Measurements from ENCODE around the gene C1QTNF8.

C1QTNF8 gene

GRCh38 chr16:1135459-1135825 lies 39.4 kb upstream of the C1QTNF8 start:
- no peak overlapping the region for H3K27ac ChIP-seq (ENCODE audit: low read depth, low read length)
- WGBS = 100% methylated on average over 2 of the region's 3 CpGs

GRCh38 chr16:1134776-1135458 lies 38.9 kb upstream of the C1QTNF8 start:
- Histone ChIP-seq H3K27me3 (ENCODE audit: insufficient read depth, low read length) (no peaks in the 10 kb centered on the region), H3K4me1 (ENCODE audit: insufficient read depth, low read length) (no peaks in the 10 kb centered on the region), H3K27ac (ENCODE audit: low read depth, low read length) (no peak overlapping the region), H3K9ac (ENCODE audit: low read depth, low read length) (no peak overlapping the region), H3K36me3 (ENCODE audit: insufficient read depth, low read length) (no peaks in the 10 kb centered on the region), H3K9me3 (ENCODE audit: insufficient read depth, low read depth, low read length) (no peaks in the 10 kb centered on the region), H3K4me3 (ENCODE audit: low read length) (no peak overlapping the region)
- 93% methylated on average over 28 of the region's 30 CpGs for WGBS

More at GRCh38 chr16:1135459-1135825, 39.4 kb upstream of the C1QTNF8 start:
- Histone ChIP-seq H3K4me3 (ENCODE audit: low read length) (no peak overlapping the region), H3K36me3 (ENCODE audit: insufficient read depth, low read length) (no peaks in the 10 kb centered on the region), H3K27me3 (ENCODE audit: insufficient read depth, low read length) (no peaks in the 10 kb centered on the region), H3K9me3 (ENCODE audit: insufficient read depth, low read depth, low read length) (no peaks in the 10 kb centered on the region), H3K9ac (ENCODE audit: low read depth, low read length) (no peak overlapping the region), H3K4me1 (ENCODE audit: insufficient read depth, low read length) (no peaks in the 10 kb centered on the region)

GRCh38 chr16:1133810-1134520 lies 37.9 kb upstream of the C1QTNF8 start:
- Histone ChIP-seq H3K9ac (ENCODE audit: low read depth, low read length) (no peak overlapping the region), H3K4me1 (ENCODE audit: insufficient read depth, low read length) (no peaks in the 10 kb centered on the region), H3K9me3 (ENCODE audit: insufficient read depth, low read depth, low read length) (no peaks in the 10 kb centered on the region), H3K4me3 (ENCODE audit: low read length) (no peak overlapping the region), H3K27ac (ENCODE audit: low read depth, low read length) (no peak overlapping the region), H3K27me3 (ENCODE audit: insufficient read depth, low read length) (no peaks in the 10 kb centered on the region), H3K36me3 (ENCODE audit: insufficient read depth, low read length) (no peaks in the 10 kb centered on the region)
- WGBS = 88% methylated on average over 27 of the region's 30 CpGs

- H3K4me3 ChIP-seq (ENCODE audit: low read length) = no peak overlapping the region
- H3K36me3 ChIP-seq (ENCODE audit: insufficient read depth, low read length) = no peaks in the 10 kb centered on the region
- H3K27me3 ChIP-seq (ENCODE audit: insufficient read depth, low read length) = no peaks in the 10 kb centered on the region
- no peak overlapping the region for H3K27ac ChIP-seq (ENCODE audit: low read depth, low read length)
- no peaks in the 10 kb centered on the region for H3K4me1 ChIP-seq (ENCODE audit: insufficient read depth, low read length)
- H3K9me3 ChIP-seq (ENCODE audit: insufficient read depth, low read depth, low read length) = no peaks in the 10 kb centered on the region
- WGBS = 93% methylated on average over 18 of the region's 18 CpGs
- no peak overlapping the region for H3K9ac ChIP-seq (ENCODE audit: low read depth, low read length)
Observed at GRCh38 chr16:1133271-1133670, 37.2 kb upstream of the C1QTNF8 start.

- Histone ChIP-seq H3K9ac (ENCODE audit: low read depth, low read length) (no peak overlapping the region), H3K4me3 (ENCODE audit: low read length) (no peak overlapping the region), H3K27ac (ENCODE audit: low read depth, low read length) (no peak overlapping the region), H3K9me3 (ENCODE audit: insufficient read depth, low read depth, low read length) (no peaks in the 10 kb centered on the region), H3K36me3 (ENCODE audit: insufficient read depth, low read length) (no peaks in the 10 kb centered on the region), H3K4me1 (ENCODE audit: insufficient read depth, low read length) (no peaks in the 10 kb centered on the region), H3K27me3 (ENCODE audit: insufficient read depth, low read length) (no peaks in the 10 kb centered on the region)
- WGBS = 89% methylated on average over 15 of the region's 15 CpGs
Observed at GRCh38 chr16:1132431-1132830, 36.4 kb upstream of the C1QTNF8 start.

GRCh38 chr16:1131378-1131994 lies 35.4 kb upstream of the C1QTNF8 start:
- no peak overlapping the region for H3K9ac ChIP-seq (ENCODE audit: low read depth, low read length)
- WGBS = 94% methylated on average over 35 of the region's 35 CpGs
- no peak overlapping the region for H3K4me3 ChIP-seq (ENCODE audit: low read length)
- H3K9me3 ChIP-seq (ENCODE audit: insufficient read depth, low read depth, low read length) = no peaks in the 10 kb centered on the region
- H3K27me3 ChIP-seq (ENCODE audit: insufficient read depth, low read length) = no peaks in the 10 kb centered on the region
- H3K36me3 ChIP-seq (ENCODE audit: insufficient read depth, low read length) = no peaks in the 10 kb centered on the region
- H3K27ac ChIP-seq (ENCODE audit: low read depth, low read length) = no peak overlapping the region
- no peaks in the 10 kb centered on the region for H3K4me1 ChIP-seq (ENCODE audit: insufficient read depth, low read length)

GRCh38 chr16:1130382-1130781 lies 34.3 kb upstream of the C1QTNF8 start:
- H3K36me3 ChIP-seq (ENCODE audit: insufficient read depth, low read length) = no peaks in the 10 kb centered on the region
- no peaks in the 10 kb centered on the region for H3K4me1 ChIP-seq (ENCODE audit: insufficient read depth, low read length)
- 91% methylated on average over 8 of the region's 8 CpGs for WGBS
- no peak overlapping the region for H3K9ac ChIP-seq (ENCODE audit: low read depth, low read length)
- no peak overlapping the region for H3K27ac ChIP-seq (ENCODE audit: low read depth, low read length)
- no peaks in the 10 kb centered on the region for H3K27me3 ChIP-seq (ENCODE audit: insufficient read depth, low read length)
- no peak overlapping the region for H3K4me3 ChIP-seq (ENCODE audit: low read length)
- no peaks in the 10 kb centered on the region for H3K9me3 ChIP-seq (ENCODE audit: insufficient read depth, low read depth, low read length)

- WGBS = 95% methylated on average over 48 of the region's 48 CpGs
- no peaks in the 10 kb centered on the region for H3K27me3 ChIP-seq (ENCODE audit: insufficient read depth, low read length)
- H3K4me1 ChIP-seq (ENCODE audit: insufficient read depth, low read length) = no peaks in the 10 kb centered on the region
Observed at GRCh38 chr16:1129106-1129960, 33.3 kb upstream of the C1QTNF8 start.

GRCh38 chr16:1127971-1128715 lies 32.1 kb upstream of the C1QTNF8 start:
- no peak overlapping the region for H3K27ac ChIP-seq (ENCODE audit: low read depth, low read length)
- H3K36me3 ChIP-seq (ENCODE audit: insufficient read depth, low read length) = no peaks in the 10 kb centered on the region
- H3K9me3 ChIP-seq (ENCODE audit: insufficient read depth, low read depth, low read length) = no peaks in the 10 kb centered on the region
- no peak overlapping the region for H3K4me3 ChIP-seq (ENCODE audit: low read length)
- H3K4me1 ChIP-seq (ENCODE audit: insufficient read depth, low read length) = no peaks in the 10 kb centered on the region
- no peaks in the 10 kb centered on the region for H3K27me3 ChIP-seq (ENCODE audit: insufficient read depth, low read length)
- 92% methylated on average over 31 of the region's 31 CpGs for whole genome bisulfite sequencing
- no peak overlapping the region for H3K9ac ChIP-seq (ENCODE audit: low read depth, low read length)

More at GRCh38 chr16:1129106-1129960, 33.3 kb upstream of the C1QTNF8 start:
- H3K9me3 ChIP-seq (ENCODE audit: insufficient read depth, low read depth, low read length) = no peaks in the 10 kb centered on the region
- H3K36me3 ChIP-seq (ENCODE audit: insufficient read depth, low read length) = no peaks in the 10 kb centered on the region
- H3K27ac ChIP-seq (ENCODE audit: low read depth, low read length) = no peak overlapping the region
- no peak overlapping the region for H3K4me3 ChIP-seq (ENCODE audit: low read length)
- no peak overlapping the region for H3K9ac ChIP-seq (ENCODE audit: low read depth, low read length)

GRCh38 chr16:1127101-1127500 lies 31.1 kb upstream of the C1QTNF8 start:
- WGBS = 91% methylated on average over 16 of the region's 16 CpGs
- Histone ChIP-seq H3K9ac (ENCODE audit: low read depth, low read length) (no peak overlapping the region), H3K27me3 (ENCODE audit: insufficient read depth, low read length) (no peaks in the 10 kb centered on the region), H3K4me1 (ENCODE audit: insufficient read depth, low read length) (no peaks in the 10 kb centered on the region), H3K27ac (ENCODE audit: low read depth, low read length) (no peak overlapping the region), H3K9me3 (ENCODE audit: insufficient read depth, low read depth, low read length) (no peaks in the 10 kb centered on the region), H3K4me3 (ENCODE audit: low read length) (no peak overlapping the region), H3K36me3 (ENCODE audit: insufficient read depth, low read length) (no peaks in the 10 kb centered on the region)
